ENCODE data around the gene TMEM204.

TMEM204 gene
- total RNA-seq, result 29.8 reads per million, percentile 56 among the genes with 10 or more reads in this experiment

DNA sequence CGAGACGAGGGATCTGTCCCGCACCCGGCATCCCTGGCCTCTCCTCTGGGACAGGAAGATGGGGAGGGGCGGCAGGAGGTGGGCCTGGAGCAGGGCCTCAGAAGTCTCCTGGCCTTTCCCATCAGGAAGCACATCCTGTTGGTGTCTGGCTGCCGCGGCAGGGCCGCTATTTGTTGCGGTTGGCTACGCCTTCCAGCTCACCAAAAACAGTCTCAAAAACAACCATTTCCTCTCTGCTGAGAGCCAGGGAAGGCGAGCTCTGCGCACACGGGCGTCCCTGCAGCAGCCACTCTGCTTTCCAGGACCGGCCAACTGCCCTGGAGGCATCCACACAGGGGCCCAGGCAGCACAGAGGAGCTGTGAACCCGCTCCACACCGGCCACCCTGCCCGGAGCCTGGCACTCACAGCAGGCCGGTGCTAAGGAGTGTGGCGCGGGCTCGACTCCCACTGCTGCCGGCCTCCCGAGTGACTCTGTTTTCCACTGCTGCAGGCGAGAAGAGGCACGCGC is at the start of gene TMEM204:
TSS of gene TMEM204 (plus strand) at position 224 of the 509 bp plus-strand sequence. CDS start 610 bp downstream, outside the sequence.
- no peak for DNase-seq

DNA sequence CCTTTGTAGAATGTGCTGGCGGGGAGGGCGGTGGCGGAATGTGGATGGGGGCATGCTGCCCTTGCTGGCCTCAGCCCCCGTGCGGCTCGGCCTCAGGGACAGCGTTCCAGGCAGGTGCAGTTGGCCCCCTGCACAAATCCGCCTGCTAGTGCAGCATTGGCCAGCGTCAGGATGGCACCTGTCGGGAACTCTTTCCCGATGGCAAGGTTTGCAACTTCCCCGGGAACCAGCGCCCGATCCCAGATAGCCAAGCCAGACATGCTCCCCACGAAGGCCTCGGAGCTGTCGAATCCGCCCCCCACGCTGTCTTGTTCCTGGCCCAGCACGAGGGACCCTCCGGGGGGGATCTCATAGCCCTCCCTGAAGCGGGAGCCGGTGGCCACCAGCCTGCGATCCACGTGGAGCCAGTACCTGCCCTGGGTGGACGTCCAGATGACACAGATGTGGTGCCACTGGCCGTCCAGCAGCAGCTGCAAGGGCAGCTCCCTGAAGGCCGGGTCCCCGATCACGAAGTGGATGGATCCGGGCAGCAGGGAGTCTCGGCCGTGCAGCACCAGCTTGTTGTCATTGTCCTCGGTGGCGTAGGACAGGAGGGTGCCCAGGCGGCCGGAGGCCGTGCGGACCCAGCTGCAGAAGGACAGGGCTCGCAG is 47.5 kb upstream of the TMEM204 start:
- DNase-seq, result no peak

DNA sequence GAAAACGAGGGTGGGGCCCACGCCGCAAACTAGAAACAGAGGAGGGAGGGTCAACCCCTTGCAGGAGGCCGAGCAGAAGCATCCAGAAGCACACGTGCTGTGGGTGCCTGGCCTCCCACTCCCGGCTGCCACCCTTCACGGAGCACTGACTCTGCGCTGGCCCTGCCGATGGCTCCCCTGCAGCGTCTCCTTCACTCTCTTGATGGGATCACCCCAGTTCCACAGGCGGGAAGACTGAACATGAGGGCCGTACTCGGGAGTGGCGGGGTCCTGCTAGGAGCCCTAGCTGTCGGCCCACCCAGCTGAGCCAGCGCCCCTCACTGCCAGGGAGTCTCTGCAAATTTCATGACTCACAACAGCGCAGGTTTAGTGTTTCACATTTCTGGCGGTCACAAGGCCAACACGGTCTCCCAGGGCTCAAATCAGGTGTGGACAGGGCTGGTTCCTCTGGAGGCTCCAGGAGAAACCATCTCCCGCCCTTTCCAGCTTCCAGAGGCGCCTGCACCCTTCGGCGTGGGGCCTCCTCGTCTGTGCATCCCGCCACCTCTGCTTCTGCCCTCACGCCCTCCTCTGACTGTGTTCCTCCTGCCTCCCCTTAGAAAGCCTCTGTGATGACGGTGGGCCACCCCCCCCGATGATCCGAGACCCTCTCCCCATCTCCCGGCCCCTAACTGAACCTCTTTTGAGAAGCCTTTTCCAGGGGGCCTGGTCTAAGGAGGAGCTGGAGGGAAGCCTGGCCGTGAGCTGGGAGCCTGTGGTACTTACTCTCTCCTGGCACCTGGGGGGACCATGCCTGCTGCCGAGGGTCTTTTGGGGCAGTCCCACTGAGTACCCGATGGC is 46.7 kb upstream of the TMEM204 start:
- no peak for DNase-seq

DNA sequence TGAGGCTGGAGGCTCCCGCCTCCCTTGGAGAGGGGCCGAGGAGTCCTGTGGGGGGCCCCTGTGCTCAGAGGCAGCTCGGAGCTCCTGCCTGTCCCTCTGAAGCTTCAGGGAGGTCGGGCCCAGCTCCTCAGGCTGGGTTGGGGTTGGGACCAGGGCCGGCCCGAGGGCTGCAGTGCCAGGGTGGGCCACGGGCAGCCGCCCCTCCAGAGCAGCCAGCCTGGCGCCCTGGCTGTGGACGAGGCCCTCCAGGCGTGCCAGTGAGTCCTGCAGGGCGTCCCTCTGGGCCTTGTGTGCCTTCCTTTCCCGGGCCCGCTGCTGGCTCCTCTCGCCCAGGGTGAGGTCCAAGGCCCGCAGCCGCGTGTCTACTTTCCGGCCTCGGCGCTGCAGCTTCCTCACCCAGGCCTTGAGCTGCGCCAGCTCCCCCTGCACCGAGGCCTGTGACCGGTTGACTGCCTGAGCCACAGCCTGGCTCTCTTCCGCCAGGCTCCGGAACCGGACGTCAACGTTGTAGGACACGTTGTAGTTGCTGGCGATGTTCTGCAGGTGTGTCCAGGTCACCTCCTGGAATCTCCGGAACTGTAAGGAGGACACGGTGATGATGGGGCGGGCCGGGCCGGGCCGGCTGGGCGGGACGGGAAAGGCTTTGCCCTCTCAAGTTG is 45.9 kb upstream of the TMEM204 start:
- DNase-seq, result no peak

DNA sequence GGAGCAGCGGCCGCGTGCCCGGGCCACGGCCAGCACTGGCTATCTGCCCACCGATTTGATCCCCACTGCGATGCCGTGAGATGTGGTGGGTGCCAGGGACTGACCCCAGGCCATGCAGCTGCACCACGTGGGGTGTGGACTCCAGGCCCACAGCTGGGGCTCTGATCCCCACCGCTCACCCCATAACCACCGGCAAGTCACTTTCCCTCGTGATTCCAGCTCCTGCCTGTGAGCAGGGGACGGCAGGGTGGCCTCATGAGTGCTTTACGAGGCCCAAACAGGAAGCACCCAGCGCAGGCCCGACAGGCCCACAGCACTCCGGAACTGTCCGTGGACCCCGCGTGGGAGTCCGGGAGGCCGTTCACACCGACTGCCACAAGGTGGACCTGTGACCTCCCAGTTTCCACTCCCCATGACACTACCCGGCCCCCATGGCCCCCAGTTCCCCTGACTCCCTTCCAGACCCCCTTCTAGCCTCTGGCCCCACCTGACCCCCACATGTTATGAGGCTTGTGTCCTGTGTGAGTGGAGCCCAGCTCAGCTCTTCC is 45.3 kb upstream of the TMEM204 start:
- DNase-seq, result no peak

DNA sequence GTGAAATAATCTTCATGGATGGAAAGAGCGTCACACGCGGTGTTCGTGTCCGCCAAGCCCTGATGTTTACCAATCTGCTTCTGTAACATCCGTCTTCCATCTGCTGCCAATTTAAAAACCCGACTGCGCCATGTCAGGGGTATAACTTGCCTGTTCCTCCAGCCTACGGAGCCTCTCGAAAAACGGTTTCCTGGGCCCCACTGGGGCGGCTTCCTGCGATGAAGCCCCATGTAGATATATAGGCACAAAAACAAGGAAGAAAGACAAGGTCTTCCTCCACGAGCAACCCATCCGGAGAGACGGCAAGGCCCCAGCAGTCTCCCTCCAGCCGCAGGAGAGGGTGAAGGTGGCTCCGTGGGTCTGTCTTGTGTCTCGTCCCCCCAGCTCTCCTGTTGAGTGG is 44.8 kb upstream of the TMEM204 start, which contains the start of gene PTX4:
TSS of gene PTX4 (minus strand) at position 326 of the 400 bp plus-strand sequence. CDS start at position 291, 35 bp downstream.
- no peak for DNase-seq

DNA sequence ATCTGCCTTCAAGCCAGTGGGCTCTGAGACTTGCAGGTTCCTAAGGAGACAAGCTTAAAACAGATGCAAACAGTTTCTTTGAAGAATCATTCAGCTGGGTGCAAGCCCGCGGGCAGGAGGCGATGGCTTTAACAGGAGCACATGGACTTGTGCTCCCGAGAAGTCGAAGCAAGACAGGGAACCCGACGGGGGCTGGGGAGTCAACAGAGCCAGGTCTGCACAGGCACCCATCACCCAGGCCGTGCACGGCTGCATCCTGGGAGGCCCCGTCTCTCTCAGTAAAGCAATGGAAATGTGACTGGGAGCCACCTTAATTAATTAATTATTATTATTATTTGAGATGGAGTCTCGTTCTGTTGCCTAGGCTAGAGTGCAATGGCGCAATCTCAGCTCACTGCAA is 44.4 kb upstream of the TMEM204 start:
- DNase-seq, result no peak

DNA sequence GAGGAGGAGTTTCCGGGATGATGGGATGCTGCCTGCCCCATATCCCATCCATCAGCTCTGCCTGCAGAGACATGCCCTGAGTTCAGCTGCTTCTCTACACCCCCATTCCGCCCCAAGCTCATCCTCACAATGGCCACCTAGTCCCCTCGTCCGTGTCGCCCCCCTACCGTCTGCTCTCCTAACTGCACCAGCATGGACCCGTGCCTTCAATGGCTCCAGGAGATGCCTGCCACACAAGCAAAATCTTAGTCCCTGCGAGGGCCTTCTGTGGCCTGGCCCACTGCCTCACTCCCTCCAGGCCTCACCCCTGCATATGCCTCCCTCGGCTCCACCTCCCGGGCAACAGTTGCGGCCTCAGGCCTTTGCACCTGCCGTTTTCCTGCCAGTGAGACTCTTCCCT is 42.1 kb upstream of the TMEM204 start:
- no peak for DNase-seq

DNA sequence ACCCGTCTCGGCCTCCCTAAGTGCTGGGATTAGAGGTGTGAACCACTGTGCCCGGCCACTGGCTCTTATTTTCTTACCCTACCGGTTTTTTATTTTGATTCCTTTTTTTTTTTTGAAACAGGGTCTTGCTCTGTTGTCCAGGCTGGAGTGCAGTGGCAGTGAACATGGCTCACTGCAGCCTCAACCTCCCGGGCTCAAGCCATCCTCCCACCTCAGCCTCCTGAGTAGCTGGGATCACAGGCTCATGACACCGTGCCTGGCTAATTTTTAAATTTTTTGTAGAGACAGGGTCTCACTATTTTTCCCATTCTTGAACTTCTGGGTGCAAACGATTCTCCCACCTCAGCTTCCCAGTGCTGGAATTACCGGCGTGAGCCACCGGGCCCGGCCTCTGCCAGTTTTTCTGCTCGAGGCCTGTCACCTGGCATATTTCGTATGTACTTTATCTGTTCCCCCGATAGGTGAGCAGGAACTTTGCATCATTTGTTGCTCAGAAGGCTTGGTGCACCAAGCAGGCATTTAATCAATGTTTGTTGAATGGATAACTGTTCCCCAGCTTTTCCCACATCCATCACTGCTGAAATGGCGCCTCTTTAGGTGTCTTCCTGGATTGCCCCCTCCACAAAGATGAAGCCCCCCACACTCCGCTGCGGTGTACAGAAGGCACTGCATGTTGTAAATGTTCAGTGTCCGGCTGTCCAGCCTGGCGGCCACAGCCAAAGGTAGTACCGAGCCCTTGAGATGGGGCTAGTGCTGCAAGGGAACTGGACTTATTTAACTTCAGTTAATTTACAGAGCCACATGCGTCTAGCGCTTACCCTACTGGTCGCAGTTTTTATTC is 41.2 kb upstream of the TMEM204 start:
- DNase-seq, result no peak

DNA sequence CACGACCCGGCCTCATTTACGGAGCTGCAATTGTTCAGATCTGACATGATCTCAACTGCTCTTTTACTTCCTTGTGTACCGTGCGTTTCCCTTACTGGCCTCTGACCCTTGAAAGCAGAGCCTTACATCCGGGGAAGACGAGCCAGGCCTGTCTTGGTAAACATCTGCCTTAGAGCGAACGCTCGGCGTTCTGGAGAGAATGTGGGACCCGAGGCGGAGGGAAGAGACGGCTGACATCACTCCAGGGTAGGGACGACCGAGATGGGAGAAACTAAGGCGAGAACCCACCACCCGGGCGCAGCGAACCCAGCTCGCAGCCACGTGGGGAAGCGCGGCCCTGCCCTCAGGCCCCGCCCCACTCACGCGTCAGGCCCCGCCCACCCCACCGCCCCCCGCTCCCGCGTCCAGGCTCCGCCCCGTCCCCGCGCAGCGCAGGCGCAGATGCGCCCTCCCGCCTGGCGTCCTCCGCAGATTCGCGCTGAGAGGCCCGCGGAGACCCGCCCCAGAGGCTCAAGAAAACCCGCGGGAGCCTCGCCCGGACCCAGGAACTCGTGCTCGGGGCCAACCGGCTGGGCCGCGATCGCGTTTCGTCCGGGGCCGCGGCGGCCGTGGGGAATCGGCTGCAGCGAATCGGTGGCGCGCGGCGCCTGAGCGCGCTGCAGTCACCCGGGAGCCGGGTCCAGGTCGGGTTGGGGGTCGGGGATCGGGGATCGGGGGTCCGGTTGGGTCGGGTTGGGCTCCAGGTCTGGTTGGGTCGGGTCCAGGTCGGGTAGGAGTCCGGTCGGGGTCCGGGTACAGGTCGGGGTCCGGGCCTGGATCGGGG is 40.3 kb upstream of the TMEM204 start, which contains the start of gene TELO2:
TSS of gene TELO2 (plus strand) at position 438 of the 823 bp plus-strand sequence. CDS start 922 bp downstream, outside the sequence.
- DNase-seq, result peak; percentile 81

DNA sequence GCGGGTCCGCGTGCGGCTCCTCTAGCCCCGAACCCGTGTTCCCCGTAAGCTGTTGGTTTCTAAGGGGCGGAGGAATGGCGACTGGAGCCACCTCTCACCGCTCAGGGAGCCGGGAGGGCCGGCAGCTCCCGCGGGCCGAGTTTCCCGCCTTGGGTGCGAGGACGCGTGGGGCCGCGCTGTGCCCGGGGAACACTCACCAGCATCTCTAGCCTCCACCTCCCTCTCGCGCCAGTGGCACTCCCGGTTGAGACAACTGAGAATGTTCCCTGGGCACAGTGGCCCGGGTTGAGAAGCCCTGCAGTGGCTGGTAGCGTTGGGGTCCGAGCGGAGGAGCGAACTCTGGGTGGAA is 39.7 kb upstream of the TMEM204 start:
- DNase-seq, result no peak

DNA sequence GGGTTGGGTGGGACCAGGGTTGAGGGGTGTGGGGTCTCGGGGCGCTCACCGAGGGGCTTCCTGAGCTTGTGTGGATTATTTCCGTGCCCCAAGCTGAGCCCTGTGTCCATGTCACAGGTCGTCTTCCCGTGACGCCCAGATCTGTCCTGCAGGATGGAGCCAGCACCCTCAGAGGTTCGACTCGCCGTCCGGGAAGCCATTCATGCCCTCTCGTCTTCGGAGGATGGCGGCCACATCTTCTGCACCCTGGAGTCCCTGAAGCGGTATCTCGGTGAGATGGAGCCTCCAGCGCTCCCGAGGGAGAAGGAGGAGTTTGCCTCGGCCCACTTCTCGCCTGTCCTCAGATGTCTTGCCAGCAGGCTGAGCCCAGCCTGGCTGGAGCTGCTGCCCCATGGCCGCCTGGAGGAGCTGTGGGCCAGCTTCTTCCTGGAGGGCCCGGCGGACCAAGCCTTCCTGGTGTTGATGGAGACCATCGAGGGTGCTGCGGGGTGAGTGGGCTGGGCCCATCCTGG is 39.3 kb upstream of the TMEM204 start:
- DNase-seq, result no peak

DNA sequence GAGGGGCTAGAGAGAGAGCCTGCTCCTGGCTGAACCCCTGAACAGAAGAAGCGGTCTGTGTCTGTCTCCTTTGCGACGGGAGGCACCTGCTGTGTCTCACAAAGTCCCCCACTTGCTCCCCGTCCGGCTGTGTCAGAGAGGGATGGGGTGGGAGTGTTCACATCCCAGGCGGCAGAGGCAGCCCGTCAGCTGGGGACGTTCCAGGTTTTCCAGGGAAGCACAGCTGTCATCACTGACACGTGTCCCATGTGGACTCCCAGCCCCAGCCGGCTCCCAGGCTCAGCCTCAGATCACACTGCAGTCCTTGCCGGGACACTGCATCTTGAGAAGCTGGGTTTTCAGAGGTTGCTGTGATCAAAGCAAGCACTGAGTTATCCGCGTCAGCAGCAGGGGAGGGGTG is 38.8 kb upstream of the TMEM204 start:
- no peak for DNase-seq

DNA sequence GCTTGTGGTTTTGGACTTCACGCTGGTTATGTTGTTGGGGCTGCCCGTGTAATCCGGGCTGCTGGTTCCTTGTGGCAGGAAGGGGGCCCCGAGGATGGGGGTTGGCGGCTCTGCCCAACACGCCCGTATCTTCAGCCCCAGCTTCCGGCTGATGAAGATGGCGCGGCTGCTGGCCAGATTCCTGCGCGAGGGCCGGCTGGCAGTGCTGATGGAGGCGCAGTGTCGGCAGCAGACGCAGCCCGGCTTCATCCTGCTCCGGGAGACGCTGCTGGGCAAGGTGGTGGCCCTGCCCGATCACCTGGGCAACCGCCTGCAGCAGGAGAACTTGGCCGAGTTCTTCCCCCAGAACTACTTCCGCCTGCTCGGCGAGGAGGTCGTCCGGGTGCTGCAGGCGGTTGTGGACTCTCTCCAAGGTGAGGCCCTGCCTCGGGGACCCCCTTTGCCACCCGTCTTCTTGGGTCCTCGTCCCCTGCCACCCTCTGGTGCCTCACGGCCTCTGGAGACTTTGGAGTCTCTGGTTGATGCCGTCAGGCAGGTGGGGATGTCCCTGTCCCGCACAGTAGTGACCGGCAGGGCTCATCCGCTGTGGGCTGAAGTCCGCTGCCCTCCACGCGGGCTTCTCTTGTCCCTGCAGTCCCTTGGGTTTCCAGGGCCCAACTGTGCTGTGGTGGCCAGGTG is 38.1 kb upstream of the TMEM204 start:
- no peak for DNase-seq

DNA sequence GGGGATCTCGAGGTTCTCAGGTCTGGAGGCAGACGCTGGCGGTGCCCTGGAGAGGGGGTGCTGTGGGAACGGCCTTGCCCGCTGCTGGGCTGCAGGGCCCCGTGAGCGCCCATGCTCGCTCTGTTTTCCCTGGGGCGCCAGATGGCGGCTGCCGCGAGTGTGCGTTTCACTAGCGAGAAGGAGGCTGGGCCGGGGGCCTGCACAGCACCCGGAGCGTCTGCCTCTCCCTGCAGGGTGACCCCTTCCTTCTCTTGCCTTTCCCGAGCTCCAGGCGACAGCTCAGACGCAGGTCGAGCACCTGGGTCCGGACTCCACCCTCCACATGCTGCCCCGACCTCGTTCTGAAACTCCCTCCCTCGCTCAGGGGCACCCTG is 37.6 kb upstream of the TMEM204 start:
- DNase-seq, result no peak

DNA sequence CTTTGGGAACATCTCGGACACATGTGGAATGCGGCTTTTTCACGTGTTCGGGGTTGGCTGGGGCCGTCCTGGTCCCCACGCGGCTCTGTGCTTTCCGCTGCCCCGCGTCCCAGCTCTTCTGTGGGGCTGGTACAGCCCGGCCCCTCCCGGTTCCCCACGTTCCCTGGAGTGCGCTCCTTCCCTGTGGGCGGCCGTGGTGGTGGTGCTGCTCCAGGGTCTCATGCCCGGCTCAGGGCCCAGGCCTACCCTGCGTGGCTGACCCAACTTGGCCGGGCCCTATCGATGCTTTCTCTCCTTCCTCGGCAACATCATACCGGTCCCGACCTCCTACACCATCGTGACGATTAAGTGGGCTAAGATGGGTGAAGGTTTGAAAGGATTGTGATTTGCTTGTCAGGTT is 37.0 kb upstream of the TMEM204 start:
- no peak for DNase-seq

DNA sequence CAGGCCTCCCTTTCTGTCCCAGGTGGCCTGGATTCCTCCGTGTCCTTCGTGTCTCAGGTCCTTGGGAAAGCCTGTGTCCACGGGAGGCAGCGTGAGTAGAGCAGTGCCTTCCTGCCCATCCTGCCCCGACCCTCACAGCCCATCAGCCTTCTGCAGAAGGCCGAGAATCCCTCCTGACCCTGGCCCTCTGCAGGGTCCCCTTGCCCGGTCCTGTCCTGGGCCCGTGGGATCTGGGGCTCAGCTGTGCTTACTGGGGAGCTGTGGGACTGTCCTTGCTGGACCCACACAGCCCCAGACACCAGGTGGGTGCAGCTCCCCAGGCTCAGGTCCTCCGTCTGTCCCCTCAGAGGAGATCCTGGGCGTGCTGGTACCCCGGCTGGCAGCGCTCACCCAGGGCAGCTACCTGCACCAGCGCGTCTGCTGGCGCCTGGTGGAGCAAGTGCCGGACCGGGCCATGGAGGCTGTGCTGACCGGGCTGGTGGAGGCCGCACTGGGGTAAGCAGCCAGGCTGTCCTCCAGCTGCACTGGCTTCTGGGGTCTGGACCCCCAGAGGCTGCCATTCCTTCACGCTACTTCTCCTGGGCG is 36.4 kb upstream of the TMEM204 start:
- no peak for DNase-seq

DNA sequence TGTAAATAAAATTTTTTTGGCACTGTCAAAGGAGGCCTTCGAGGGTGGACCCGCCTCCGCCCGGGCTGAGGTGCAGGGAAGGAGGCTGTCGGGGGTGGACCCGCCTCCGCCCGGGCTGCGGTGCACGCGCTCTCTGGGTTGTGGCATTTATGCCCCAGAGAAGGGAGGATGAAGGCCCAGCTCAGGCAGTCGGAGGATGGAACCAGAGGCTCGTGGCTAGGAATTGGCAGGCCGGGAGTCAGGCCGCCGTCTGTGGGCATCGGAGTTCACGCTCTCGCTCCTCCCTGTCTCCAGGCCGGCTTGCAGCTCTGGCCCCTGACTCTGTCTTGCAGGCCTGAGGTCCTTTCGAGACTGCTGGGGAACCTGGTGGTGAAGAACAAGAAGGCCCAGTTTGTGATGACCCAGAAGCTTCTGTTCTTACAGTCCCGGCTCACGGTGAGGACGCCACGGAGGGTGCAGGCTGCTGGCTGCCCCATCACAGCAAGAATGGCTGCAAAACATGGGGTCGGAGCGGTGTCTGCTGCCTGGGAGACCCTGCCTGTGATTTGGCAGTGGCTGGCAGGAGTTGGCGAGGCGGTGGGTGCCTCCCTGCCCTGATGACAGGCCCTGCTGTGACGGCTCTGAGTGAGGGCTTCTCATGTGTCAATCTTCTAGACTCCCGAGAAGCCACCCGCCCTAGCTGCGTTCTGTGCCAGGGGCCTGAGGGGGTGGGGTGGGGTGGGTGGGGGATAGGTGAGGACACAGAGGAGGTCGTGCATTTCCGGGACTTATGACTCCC is 34.4 kb upstream of the TMEM204 start:
- no peak for DNase-seq

All from effector CD4-positive, alpha-beta T cell (primary cell).